ENCODE data around the gene CTSF.
A peak's percentile ranks its signal among the peaks of the same experiment; 100 is the strongest.
"Not testable (repeated sequence)": the region's sequence is repeated elsewhere in the genome, so short reads cannot be mapped to it uniquely, and the experiment has no call there.

Gene CTSF

GRCh38 chr11:66557733-66558326 is 10.6 kb downstream of the CTSF start:
- no peak for DNase-seq

GRCh38 chr11:66556086-66556485 is 12.3 kb downstream of the CTSF start:
- no peak for DNase-seq

GRCh38 chr11:66555416-66555815 is 13.0 kb downstream of the CTSF start:
- no peak for DNase-seq

- DNase-seq = no peak
These were observed 13.8 kb downstream of the CTSF start for GRCh38 chr11:66554602-66555001.

GRCh38 chr11:66550887-66551286 is 17.5 kb downstream of the CTSF start:
- no peak for DNase-seq

GRCh38 chr11:66549696-66550095 is 18.7 kb downstream of the CTSF start:
- no peak for DNase-seq

GRCh38 chr11:66548774-66549630 is 19.4 kb downstream of the CTSF start:
- no peak for DNase-seq

GRCh38 chr11:66548041-66548440 is 20.4 kb downstream of the CTSF start:
- no peak for DNase-seq

- no peak for DNase-seq
These were observed 20.8 kb downstream of the CTSF start for GRCh38 chr11:66547662-66548009.

- no peak for DNase-seq
These were observed 21.3 kb downstream of the CTSF start for GRCh38 chr11:66546966-66547661.

GRCh38 chr11:66546368-66546965 is 21.9 kb downstream of the CTSF start, which contains the start of gene ACTN3:
Gene ACTN3, plus strand, starts transcription at chr11:66546903. Its CDS starts 35 bp downstream, at chr11:66546938.
- DNase-seq = no peak

- DNase-seq = peak; percentile 61
These were observed 22.6 kb downstream of the CTSF start, which contains the start of gene ZDHHC24 for GRCh38 chr11:66545701-66546367. Gene ZDHHC24, minus strand, starts transcription at chr11:66546048. Its CDS starts 45 bp downstream, at chr11:66546003.

GRCh38 chr11:66544952-66545351 is 23.5 kb downstream of the CTSF start:
- not testable (repeated sequence) for DNase-seq

GRCh38 chr11:66543263-66544107 is 24.9 kb downstream of the CTSF start:
- no peak for DNase-seq

GRCh38 chr11:66542362-66542761 is 26.0 kb downstream of the CTSF start:
- DNase-seq = no peak

- no peak for DNase-seq
These were observed 26.5 kb downstream of the CTSF start for GRCh38 chr11:66541892-66542291.

- not testable (repeated sequence) for DNase-seq
These were observed 27.8 kb downstream of the CTSF start for GRCh38 chr11:66540598-66540997.

- no peak for DNase-seq
These were observed 28.6 kb downstream of the CTSF start for GRCh38 chr11:66539870-66540213.

- no peak for DNase-seq
These were observed 29.1 kb downstream of the CTSF start for GRCh38 chr11:66539170-66539869.

- no peak for DNase-seq
These were observed 35.6 kb downstream of the CTSF start for GRCh38 chr11:66532784-66533183.

GRCh38 chr11:66531841-66532240 is 36.6 kb downstream of the CTSF start:
- no peak for DNase-seq
